ENCODE measurements around the gene PLA2G4E.
A peak's percentile ranks its signal among the peaks of the same experiment; 100 is the strongest.

Gene PLA2G4E

GRCh38 chr15:41996921-41997592, 23.8 kb downstream of the PLA2G4E start:
- no peak for DNase-seq
- no peak for TF ChIP-seq GATA1 (IDR thresholded peaks at IDR 0.05; ENCODE audit: low read depth, low read length)
- TF ChIP-seq POLR2A (IDR thresholded peaks at IDR 0.05; ENCODE audit: low read length): no peak

- TF ChIP-seq POLR2A (IDR thresholded peaks at IDR 0.05; ENCODE audit: low read length): no peak
- no peak for TF ChIP-seq GATA1 (IDR thresholded peaks at IDR 0.05; ENCODE audit: low read depth, low read length)
Measured at GRCh38 chr15:41996376-41996775, 24.5 kb downstream of the PLA2G4E start.

GRCh38 chr15:41995476-41995855, 25.4 kb downstream of the PLA2G4E start:
- TF ChIP-seq POLR2A (IDR thresholded peaks at IDR 0.05; ENCODE audit: low read length) (no peak), GATA1 (IDR thresholded peaks at IDR 0.05; ENCODE audit: low read depth, low read length) (no peak)
- no peak for DNase-seq

More at GRCh38 chr15:41996376-41996775, 24.5 kb downstream of the PLA2G4E start:
- DNase-seq: no peak

GRCh38 chr15:41994772-41995475, 25.9 kb downstream of the PLA2G4E start:
- no peak for DNase-seq
- TF ChIP-seq POLR2A (IDR thresholded peaks at IDR 0.05; ENCODE audit: low read length) (no peak), GATA1 (IDR thresholded peaks at IDR 0.05; ENCODE audit: low read depth, low read length) (no peak)

- DNase-seq: no peak
- TF ChIP-seq POLR2A (IDR thresholded peaks at IDR 0.05; ENCODE audit: low read length): no peak
- no peak for TF ChIP-seq GATA1 (IDR thresholded peaks at IDR 0.05; ENCODE audit: low read depth, low read length)
Measured at GRCh38 chr15:41994171-41994650, 26.6 kb downstream of the PLA2G4E start.

- TF ChIP-seq GATA1 (IDR thresholded peaks at IDR 0.05; ENCODE audit: low read depth, low read length): no peak
- no peak for TF ChIP-seq POLR2A (IDR thresholded peaks at IDR 0.05; ENCODE audit: low read length)
- DNase-seq: no peak
Measured at GRCh38 chr15:41993472-41994170, 27.2 kb downstream of the PLA2G4E start.

GRCh38 chr15:41992803-41993190, 28.0 kb downstream of the PLA2G4E start:
- no peak for DNase-seq
- TF ChIP-seq POLR2A (IDR thresholded peaks at IDR 0.05; ENCODE audit: low read length) (no peak), GATA1 (IDR thresholded peaks at IDR 0.05; ENCODE audit: low read depth, low read length) (no peak)

- TF ChIP-seq GATA1 (IDR thresholded peaks at IDR 0.05; ENCODE audit: low read depth, low read length): no peak
- no peak for DNase-seq
Measured at GRCh38 chr15:41992151-41992802, 28.6 kb downstream of the PLA2G4E start.

- no peak for DNase-seq
- TF ChIP-seq POLR2A (IDR thresholded peaks at IDR 0.05; ENCODE audit: low read length): no peak
- no peak for TF ChIP-seq GATA1 (IDR thresholded peaks at IDR 0.05; ENCODE audit: low read depth, low read length)
Measured at GRCh38 chr15:41990691-41991090, 30.2 kb downstream of the PLA2G4E start.

- TF ChIP-seq POLR2A (IDR thresholded peaks at IDR 0.05; ENCODE audit: low read length): no peak
- TF ChIP-seq GATA1 (IDR thresholded peaks at IDR 0.05; ENCODE audit: low read depth, low read length): no peak
Measured at GRCh38 chr15:41990243-41990605, 30.6 kb downstream of the PLA2G4E start.

GRCh38 chr15:41989573-41990242, 31.1 kb downstream of the PLA2G4E start:
- TF ChIP-seq POLR2A (IDR thresholded peaks at IDR 0.05; ENCODE audit: low read length) (no peak), GATA1 (IDR thresholded peaks at IDR 0.05; ENCODE audit: low read depth, low read length) (no peak)
- peak; percentile 63 to 83 for DNase-seq

More at GRCh38 chr15:41990243-41990605, 30.6 kb downstream of the PLA2G4E start:
- DNase-seq: no peak

- TF ChIP-seq POLR2A (IDR thresholded peaks at IDR 0.05; ENCODE audit: low read length): no peak
- TF ChIP-seq GATA1 (IDR thresholded peaks at IDR 0.05; ENCODE audit: low read depth, low read length): no peak
- no peak for DNase-seq
Measured at GRCh38 chr15:41988896-41989572, 31.8 kb downstream of the PLA2G4E start.

- TF ChIP-seq GATA1 (IDR thresholded peaks at IDR 0.05; ENCODE audit: low read depth, low read length) (no peak), POLR2A (IDR thresholded peaks at IDR 0.05; ENCODE audit: low read length) (no peak)
- DNase-seq: no peak
Measured at GRCh38 chr15:41987925-41988275, 32.9 kb downstream of the PLA2G4E start.
